Lower leg skin (tissue), 4 donors: ENCODE results near the gene ZNF512. TPM values are rescaled to one million over a fixed set of nuclear protein-coding genes. Genes with fewer than 3 reads are reported as not detected.

ENCODE experiments used
- DNase-seq, 2 donors: peaks; one replicate each; pipeline ENCODE4 v3.0.0-alpha.2; 2019; ENCODE audit warnings: low spot score in 2 of 2
- H3K4me3 ChIP-seq: fragments of 200-600 bp; sonication (generic); 2 replicates; pipeline ENCODE4 v1.5.1; 2017; ENCODE audit warnings: mild to moderate bottlenecking, low read depth; ENCODE audit not compliant: poor library complexity, severe bottlenecking
- POLR2A ChIP-seq, 2 donors: fragments of 450-650 bp; IDR thresholded peaks; one replicate each; pipeline ENCODE4 v1.6.1; 2016 to 2017; ENCODE audit warnings: antibody characterized with exemption in 2 of 2, mild to moderate bottlenecking in 1 of 2, moderate library complexity in 1 of 2
- WGBS, 2 donors: methylation state at CpG; one replicate each; pipeline ENCODE4 v1.1.5; 2018; 5-methylcytosine and 5-hydroxymethylcytosine counted together
- intact Hi-C: fragments of 100-400 bp; cut with DNase I; formaldehyde crosslinking; loops from one replicate; pipeline ENCODE4 v1.15.0; 2023; ENCODE audit warnings: low total_unique reads
- total RNA-seq, 4 donors: library from RNA; depleted of rRNA; stranded (reverse); fragments of >200 nt; gene quantifications; one replicate each; pipeline ENCODE4 v1.1.0, GENCODE V29; 2016
- TF ChIP-seq, protein P1 (sequence below), 3 donors: fragments of 450-650 bp; IDR thresholded peaks; one replicate each; pipeline ENCODE4 v1.5.1; 2016; ENCODE audit warnings: antibody characterized with exemption in 3 of 3, mild to moderate bottlenecking in 3 of 3, moderate library complexity in 2 of 3

Gene ZNF512
- total RNA-seq, 4 donors from 2014 or later, result 3.5 to 17.6 (median 12.6) TPM

DNA sequence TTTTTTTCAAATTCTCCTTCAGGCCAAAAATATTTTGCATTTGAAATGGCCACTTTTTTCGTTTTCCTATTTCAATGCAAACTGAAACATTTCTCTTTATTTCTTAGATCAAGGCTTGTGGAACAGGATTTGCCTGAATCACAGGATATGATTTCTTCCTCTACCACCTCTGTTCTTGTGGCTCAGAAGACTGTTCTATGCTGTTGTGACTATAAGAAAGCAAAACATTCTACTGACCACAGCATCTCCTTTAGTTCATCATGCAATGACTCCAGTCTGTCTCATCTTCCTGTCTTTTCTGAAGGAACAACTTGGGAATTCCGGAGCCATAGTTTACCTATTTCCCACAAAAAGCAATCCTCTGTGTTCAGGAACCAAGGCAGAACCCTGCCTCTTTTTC, 16.2 kb upstream of the ZNF512 start:
- DNase-seq, result no peak
- intact Hi-C loops, result no loop called here
- H3K4me3 ChIP-seq, result no peak overlapping the region
- 54 to 57% methylated on average over 2 of the region's 2 CpGs for WGBS, 2 donors
- TF ChIP-seq POLR2A (IDR thresholded peaks at IDR 0.05), result no peak
- TF ChIP-seq, protein P1, sequence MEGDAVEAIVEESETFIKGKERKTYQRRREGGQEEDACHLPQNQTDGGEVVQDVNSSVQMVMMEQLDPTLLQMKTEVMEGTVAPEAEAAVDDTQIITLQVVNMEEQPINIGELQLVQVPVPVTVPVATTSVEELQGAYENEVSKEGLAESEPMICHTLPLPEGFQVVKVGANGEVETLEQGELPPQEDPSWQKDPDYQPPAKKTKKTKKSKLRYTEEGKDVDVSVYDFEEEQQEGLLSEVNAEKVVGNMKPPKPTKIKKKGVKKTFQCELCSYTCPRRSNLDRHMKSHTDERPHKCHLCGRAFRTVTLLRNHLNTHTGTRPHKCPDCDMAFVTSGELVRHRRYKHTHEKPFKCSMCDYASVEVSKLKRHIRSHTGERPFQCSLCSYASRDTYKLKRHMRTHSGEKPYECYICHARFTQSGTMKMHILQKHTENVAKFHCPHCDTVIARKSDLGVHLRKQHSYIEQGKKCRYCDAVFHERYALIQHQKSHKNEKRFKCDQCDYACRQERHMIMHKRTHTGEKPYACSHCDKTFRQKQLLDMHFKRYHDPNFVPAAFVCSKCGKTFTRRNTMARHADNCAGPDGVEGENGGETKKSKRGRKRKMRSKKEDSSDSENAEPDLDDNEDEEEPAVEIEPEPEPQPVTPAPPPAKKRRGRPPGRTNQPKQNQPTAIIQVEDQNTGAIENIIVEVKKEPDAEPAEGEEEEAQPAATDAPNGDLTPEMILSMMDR (IDR thresholded peaks at IDR 0.05), result no peak

- TF ChIP-seq POLR2A (IDR thresholded peaks at IDR 0.05), result no peak
- TF ChIP-seq, protein P1 (IDR thresholded peaks at IDR 0.05), result no peak
- 56 to 57% methylated on average over 2 of the region's 2 CpGs for WGBS, 2 donors
- DNase-seq, result no peak
- intact Hi-C loops, result no loop called here
- H3K4me3 ChIP-seq, result no peak overlapping the region
Measured at GRCh38 chr2:27569398-27569797, 13.4 kb upstream of the ZNF512 start.

DNA sequence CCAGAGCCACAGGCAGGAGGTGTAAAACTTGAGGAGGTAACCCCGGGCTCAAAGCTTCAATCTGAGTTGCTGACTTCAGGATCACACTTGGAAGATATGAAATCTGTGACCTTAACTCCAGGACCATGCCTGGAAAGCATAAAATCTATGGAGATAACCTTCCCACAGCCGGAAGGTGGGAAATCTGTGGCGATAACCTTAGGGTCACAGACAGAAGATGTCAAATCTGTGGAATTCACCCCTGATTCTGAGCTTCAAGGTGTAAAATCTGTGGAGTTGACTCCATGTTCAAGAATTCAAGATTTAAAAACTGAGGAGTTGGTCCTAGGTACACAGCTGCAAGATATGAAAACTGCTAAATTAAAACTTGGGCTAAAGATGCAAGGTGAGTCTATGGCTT, 11.6 kb upstream of the ZNF512 start:
- intact Hi-C loops, result no loop called here
- H3K4me3 ChIP-seq, result no peak overlapping the region
- DNase-seq, result no peak
- 57 to 86% methylated on average over 3 of the region's 3 CpGs for WGBS, 2 donors
- TF ChIP-seq POLR2A (IDR thresholded peaks at IDR 0.05), result no peak
- TF ChIP-seq, protein P1 (IDR thresholded peaks at IDR 0.05), result no peak

GRCh38 chr2:27571681-27572080, 11.2 kb upstream of the ZNF512 start:
- 90 to 96% methylated on average over 1 of the region's 1 CpG for WGBS, 2 donors
- DNase-seq, result no peak
- intact Hi-C loops, result no loop called here
- H3K4me3 ChIP-seq, result no peak overlapping the region
- no peak for TF ChIP-seq POLR2A (IDR thresholded peaks at IDR 0.05)
- TF ChIP-seq, protein P1 (IDR thresholded peaks at IDR 0.05), result no peak

DNA sequence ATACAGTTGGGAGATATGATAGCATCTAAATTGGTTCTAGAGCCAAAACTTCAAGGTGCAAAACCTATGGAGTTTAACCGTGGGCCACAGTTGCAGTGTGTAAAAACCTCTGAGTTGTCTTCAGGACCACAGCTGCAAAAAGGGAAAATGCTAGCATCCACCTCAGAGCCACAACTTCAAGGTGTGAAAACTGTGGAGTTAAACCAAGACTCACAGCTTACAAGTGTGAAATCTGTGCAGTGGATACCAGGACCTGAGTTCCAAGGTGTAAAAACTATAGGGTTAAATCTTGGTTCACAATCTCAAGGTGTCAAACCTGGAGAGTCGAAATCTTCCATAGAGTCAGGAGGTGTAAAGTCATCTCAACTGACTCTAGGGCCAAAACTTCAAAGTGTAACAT, 10.4 kb upstream of the ZNF512 start:
- no peak for DNase-seq
- no peak overlapping the region for H3K4me3 ChIP-seq
- no peak for TF ChIP-seq POLR2A (IDR thresholded peaks at IDR 0.05)
- TF ChIP-seq, protein P1 (IDR thresholded peaks at IDR 0.05), result no peak
- intact Hi-C loops, result no loop called here
- 79 to 85% methylated on average over 2 of the region's 2 CpGs for WGBS, 2 donors

DNA sequence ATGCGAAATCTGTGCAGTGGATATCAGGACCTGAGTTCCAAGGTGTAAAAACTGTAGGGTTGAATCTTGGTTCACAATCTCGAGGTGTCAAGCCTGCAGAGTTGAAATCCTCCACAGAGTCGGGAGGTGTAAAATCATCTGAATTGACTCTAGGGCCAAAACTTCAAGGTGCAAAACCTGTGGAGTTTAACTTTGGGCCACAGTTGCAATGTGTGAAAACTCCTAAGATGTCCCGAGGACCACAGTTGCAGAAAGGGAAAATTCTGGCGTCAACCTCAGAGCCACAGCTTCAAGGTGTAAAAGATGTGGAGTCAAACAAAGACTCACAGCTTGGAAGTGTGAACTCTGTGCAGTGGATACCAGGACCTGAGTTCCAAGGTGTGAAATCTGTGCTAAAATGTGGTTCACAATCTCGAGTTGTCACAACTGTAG, 9.8 kb upstream of the ZNF512 start:
- H3K4me3 ChIP-seq, result no peak overlapping the region
- no peak for DNase-seq
- 77 to 79% methylated on average over 6 of the region's 6 CpGs for WGBS, 2 donors
- intact Hi-C loops, result no loop called here
- TF ChIP-seq POLR2A (IDR thresholded peaks at IDR 0.05), result no peak
- TF ChIP-seq, protein P1 (IDR thresholded peaks at IDR 0.05), result no peak
